Astrocyte of the cerebellum (primary cell): ENCODE measurements around the gene FAM180A.

Experiments used
- DNase-seq: peaks from one replicate; pipeline ENCODE4 v3.0.0-alpha.2; 2011; ENCODE audit warnings: low read depth
- H3K4me3 ChIP-seq: 2 replicates; pipeline ENCODE4 v1.5.1; 2011; ENCODE audit warnings: mild to moderate bottlenecking, low read depth, low read length, moderate library complexity
- CTCF ChIP-seq: IDR thresholded peaks from 2 replicates; pipeline ENCODE4 v1.5.1; 2012; ENCODE audit warnings: low read length, low read depth, moderate library complexity, mild to moderate bottlenecking; ENCODE audit errors: missing control alignments
- in situ Hi-C: cut with HindIII; loops from 2 replicates; pipeline ENCODE4 v1.10.0; 2017; ENCODE audit warnings: low sequenced_read_pairs

FAM180A gene

GRCh38 chr7:135726911-135727673, 21.5 kb downstream of the FAM180A start:
- in situ Hi-C loops: no loop called here
- no peak overlapping the region for H3K4me3 ChIP-seq
- TF ChIP-seq CTCF: no peak
- no peak for DNase-seq

GRCh38 chr7:135726276-135726788, 22.3 kb downstream of the FAM180A start:
- no peak overlapping the region for H3K4me3 ChIP-seq
- no peak for TF ChIP-seq CTCF
- no peak for DNase-seq
- in situ Hi-C loops: no loop called here

GRCh38 chr7:135723411-135723810, 25.2 kb downstream of the FAM180A start:
- in situ Hi-C loops: loop anchor here (5.0 kb wide), 1 partner anchor 69 kb away; no protein-coding TSS in a partner anchor
- TF ChIP-seq CTCF: no peak
- DNase-seq: no peak
- no peak overlapping the region for H3K4me3 ChIP-seq

- in situ Hi-C loops: loop anchor here (5.0 kb wide), 1 partner anchor 71 kb away; no protein-coding TSS in a partner anchor
- no peak for DNase-seq
- H3K4me3 ChIP-seq: no peak overlapping the region
- no peak for TF ChIP-seq CTCF
Measured at GRCh38 chr7:135721198-135721820, 27.3 kb downstream of the FAM180A start.

- no peak for DNase-seq
- H3K4me3 ChIP-seq: no peak overlapping the region
- in situ Hi-C loops: loop anchor here (5.0 kb wide), 1 partner anchor 73 kb away; no protein-coding TSS in a partner anchor
- no peak for TF ChIP-seq CTCF
Measured at GRCh38 chr7:135719688-135720087, 28.9 kb downstream of the FAM180A start.

GRCh38 chr7:135718794-135719437, 29.7 kb downstream of the FAM180A start:
- no peak overlapping the region for H3K4me3 ChIP-seq
- DNase-seq: no peak
- in situ Hi-C loops: no loop called here
- TF ChIP-seq CTCF: no peak
